T-cell (primary cell): ENCODE measurements around the gene PNPLA5. TPM values are rescaled to one million over a fixed set of nuclear protein-coding genes. Genes with fewer than 3 reads are reported as not detected.

ENCODE experiments used
- ATAC-seq, 4 experiments: fragments of 200-7000 bp in 3 of 4; fragments of 150-1000 bp in 1 of 4; cut with Tn5 transposase; replicated peaks in 1 of 4; 1 replicate in 3 of 4; 2 replicates in 1 of 4; pipeline ENCODE4 v1.10.0; 2021; ENCODE audit warnings: moderate library complexity in 3 of 4, mild to moderate bottlenecking in 2 of 4, moderate number of reproducible peaks in 1 of 4
- CTCF ChIA-PET, 2 donors: fragments of 300-600 bp; sonication (Branson Sonifier 250); formaldehyde crosslinking; loops; one replicate each; lab custom pipeline; 2022; ENCODE audit warnings: antibody characterized with exemption in 2 of 2; lab: Charles Lee
- POLR2A ChIA-PET, 2 donors: fragments of 300-600 bp; sonication (Branson Sonifier 250); formaldehyde crosslinking; loops; one replicate each; lab custom pipeline; 2022; ENCODE audit warnings: antibody characterized with exemption in 2 of 2; lab: Charles Lee
- DNase-seq, 35 experiments: peaks; one replicate each; pipeline versions ENCODE4 v3.0.0 to v3.0.0-alpha.2; 2013 to 2023
- H3K27ac ChIP-seq: one replicate; pipeline ENCODE4 v1.5.1; 2013; ENCODE audit warnings: low read length
- H3K27me3 ChIP-seq, 2 experiments: replicated peaks in 1 of 2; 1 replicate in 1 of 2; 2 replicates in 1 of 2; pipeline versions ENCODE4 v1.6.1 to v1.7.0; 2013; ENCODE audit warnings: low read length in 1 of 2, mixed read lengths in 1 of 2; ENCODE audit not compliant: control insufficient read depth in 2 of 2, insufficient read depth in 2 of 2; ENCODE audit errors: extremely low read depth in 1 of 2
- H3K36me3 ChIP-seq, 2 donors: 1 replicate in 1 of 2; 2 replicates in 1 of 2; pipeline versions ENCODE4 v1.6.1 to v1.7.0; 2013; ENCODE audit warnings: low read length in 1 of 2; ENCODE audit not compliant: control insufficient read depth in 2 of 2, insufficient read depth in 1 of 2; ENCODE audit errors: extremely low read depth in 1 of 2
- H3K4me1 ChIP-seq, 2 experiments: 1 replicate in 1 of 2; 2 replicates in 1 of 2; pipeline versions ENCODE4 v1.6.1 to v1.7.0; 2013; ENCODE audit warnings: low read length in 2 of 2, mixed read lengths in 1 of 2; ENCODE audit not compliant: insufficient read depth in 2 of 2, control insufficient read depth in 1 of 2; ENCODE audit errors: extremely low read depth in 1 of 2
- H3K4me3 ChIP-seq, 2 donors: 1 replicate in 1 of 2; 2 replicates in 1 of 2; pipeline versions ENCODE4 v1.5.1 to v1.7.0; 2013; ENCODE audit warnings: mild to moderate bottlenecking in 2 of 2, low read length in 1 of 2, moderate library complexity in 1 of 2; ENCODE audit not compliant: control insufficient read depth in 1 of 2; ENCODE audit errors: extremely low read depth in 1 of 2
- H3K9me3 ChIP-seq: 2 replicates; pipeline ENCODE4 v1.7.0; 2013
- H3K27ac Mint-ChIP-seq, 2 donors: one replicate each; pipeline ENCODE4 v1.8.0; 2020 to 2021; ENCODE audit warnings: mild to moderate bottlenecking in 2 of 2, mixed read lengths in 2 of 2
- H3K27me3 Mint-ChIP-seq, 2 donors: one replicate each; pipeline ENCODE4 v1.8.0; 2021 to 2022; ENCODE audit warnings: mixed read lengths in 2 of 2
- H3K36me3 Mint-ChIP-seq: one replicate; pipeline ENCODE4 v1.8.0; 2021; ENCODE audit warnings: mixed read lengths
- H3K4me1 Mint-ChIP-seq, 3 donors: one replicate each; pipeline ENCODE4 v1.8.0; 2020 to 2022; ENCODE audit warnings: mixed read lengths in 3 of 3, mild to moderate bottlenecking in 1 of 3
- H3K4me3 Mint-ChIP-seq, 3 donors: one replicate each; pipeline ENCODE4 v1.8.0; 2020 to 2022; ENCODE audit warnings: mild to moderate bottlenecking in 3 of 3, mixed read lengths in 3 of 3, moderate library complexity in 3 of 3
- H3K9me3 Mint-ChIP-seq, 3 donors: one replicate each; pipeline ENCODE4 v1.8.0; 2020 to 2022; ENCODE audit warnings: mixed read lengths in 3 of 3
- WGBS: methylation state at CpG from one replicate; pipeline ENCODE4 v1.1.5; 2013; ENCODE audit warnings: missing lambda C conversion rate; ENCODE audit not compliant: insufficient coverage; 5-methylcytosine and 5-hydroxymethylcytosine counted together
- total RNA-seq, 35 experiments: library from RNA in 6 of 35; stranded (reverse) in 6 of 35; fragments of 120-200 nt in 1 of 35; gene quantifications; one replicate each; pipeline versions ENCODE4 v1.2.1 to v1.2.4 and lab custom pipeline; 2013 to 2026

Gene PNPLA5
- total RNA-seq, 5 donors from 2014 or later (not counting 1 experiment from before 2014, with no cell fraction given), result not detected

- WGBS, result 69% methylated on average over 5 of the region's 12 CpGs
- DNase-seq (no peak), ATAC-seq (no peak)
- CTCF ChIA-PET, result no interaction called here
- Mint-ChIP-seq H3K27ac (no peak overlapping the region), H3K9me3 (no peaks in the 10 kb centered on the region), H3K36me3 (no peaks in the 10 kb centered on the region), H3K27me3 (peaks cover 15 to 40% of the 10 kb centered on the region in 2 donors), H3K4me1 (no peaks in the 10 kb centered on the region), H3K4me3 (no peak overlapping the region)
- Histone ChIP-seq H3K4me3 (no peak overlapping the region), H3K36me3 (no peaks in the 10 kb centered on the region), H3K4me1 (no peaks in the 10 kb centered on the region), H3K9me3 (no peaks in the 10 kb centered on the region), H3K27me3 (peaks cover 0 to 63% of the 10 kb centered on the region in 2 experiments), H3K27ac (no peak overlapping the region)
- POLR2A ChIA-PET, result no interaction called here
Measured at GRCh38 chr22:43850529-43850928, 41.3 kb downstream of the PNPLA5 start.

GRCh38 chr22:43849731-43850130, 42.1 kb downstream of the PNPLA5 start:
- no peaks in the 10 kb centered on the region for H3K4me1 Mint-ChIP-seq
- CTCF ChIA-PET, result no interaction called here
- H3K36me3 Mint-ChIP-seq, result no peaks in the 10 kb centered on the region
- 71% methylated on average over 12 of the region's 13 CpGs for WGBS
- ATAC-seq (no peak), DNase-seq (no peak)
- no peaks in the 10 kb centered on the region for H3K9me3 ChIP-seq
- no peaks in the 10 kb centered on the region for H3K4me1 ChIP-seq
- H3K27me3 ChIP-seq, result peaks cover 0 to 55% of the 10 kb centered on the region in 2 experiments
- H3K27ac ChIP-seq, result no peak overlapping the region
- no peak overlapping the region for H3K27ac Mint-ChIP-seq
- H3K9me3 Mint-ChIP-seq, result no peaks in the 10 kb centered on the region
- no peak overlapping the region for H3K4me3 Mint-ChIP-seq
- no peaks in the 10 kb centered on the region for H3K36me3 ChIP-seq
- H3K4me3 ChIP-seq, result no peak overlapping the region
- POLR2A ChIA-PET, result no interaction called here
- H3K27me3 Mint-ChIP-seq, result peaks cover 15 to 36% of the 10 kb centered on the region in 2 donors

- H3K27me3 Mint-ChIP-seq, result peaks cover 15 to 28% of the 10 kb centered on the region in 2 donors
- peaks cover 0 to 49% of the 10 kb centered on the region in 2 experiments for H3K27me3 ChIP-seq
- no peaks in the 10 kb centered on the region for H3K9me3 ChIP-seq
- 58% methylated on average over 15 of the region's 16 CpGs for WGBS
- H3K4me3 Mint-ChIP-seq, result no peak overlapping the region
- no peak overlapping the region for H3K4me3 ChIP-seq
- H3K4me1 ChIP-seq, result no peaks in the 10 kb centered on the region
- ATAC-seq, result no peak
- no peaks in the 10 kb centered on the region for H3K36me3 ChIP-seq
- H3K9me3 Mint-ChIP-seq, result no peaks in the 10 kb centered on the region
- H3K4me1 Mint-ChIP-seq, result no peaks in the 10 kb centered on the region
- DNase-seq, result no peak
- H3K27ac ChIP-seq, result no peak overlapping the region
- no peaks in the 10 kb centered on the region for H3K36me3 Mint-ChIP-seq
- no peak overlapping the region for H3K27ac Mint-ChIP-seq
- ChIA-PET CTCF (no interaction called here), POLR2A (no interaction called here)
Measured at GRCh38 chr22:43848366-43849171, 43.2 kb downstream of the PNPLA5 start.

DNA sequence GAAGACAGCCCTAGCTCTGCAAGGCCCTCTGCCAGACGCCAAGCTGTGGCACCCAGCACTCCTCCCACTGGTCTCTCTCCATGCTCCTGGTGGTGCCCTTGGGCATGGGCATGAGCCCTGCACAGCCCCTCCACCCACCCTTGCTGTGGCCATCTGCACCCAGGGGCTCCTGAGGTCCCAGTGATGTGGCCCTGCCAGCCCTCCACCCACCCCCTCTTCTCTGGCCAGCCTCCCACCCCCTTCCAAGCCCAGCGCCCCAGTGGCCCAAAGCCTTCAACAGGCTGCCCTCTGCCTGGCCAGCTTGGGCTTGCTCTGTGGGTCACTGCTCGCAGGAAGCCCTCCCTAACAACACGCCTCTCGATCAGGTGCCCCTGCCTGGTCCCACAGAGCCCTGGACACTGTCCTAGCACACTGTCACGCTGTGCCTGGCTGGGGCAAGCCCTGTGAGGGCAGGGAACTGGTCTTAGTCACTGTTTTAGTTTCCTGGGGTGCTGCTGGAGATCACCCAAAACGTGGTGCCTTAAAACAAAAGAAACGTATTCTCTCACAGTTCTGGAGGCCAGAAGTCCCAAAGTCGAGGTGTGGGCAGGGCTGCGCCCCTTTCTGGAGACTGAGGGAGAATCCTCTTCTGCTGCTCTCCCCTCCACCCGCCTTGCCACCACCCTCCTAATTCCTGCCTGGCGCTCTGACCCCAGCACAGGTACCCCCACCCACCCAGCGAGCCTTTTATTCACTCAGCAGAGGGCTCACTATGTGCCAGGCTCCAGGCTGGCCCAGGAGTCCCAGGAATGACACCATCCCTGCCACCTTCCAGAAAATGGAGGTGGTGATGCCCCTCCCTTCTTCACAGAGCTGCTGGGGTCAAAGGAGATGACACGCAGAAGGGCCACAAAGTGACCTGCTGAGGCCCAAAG, 44.2 kb downstream of the PNPLA5 start:
- Histone ChIP-seq H3K4me3 (no peak overlapping the region), H3K27ac (no peak overlapping the region), H3K4me1 (no peaks in the 10 kb centered on the region), H3K9me3 (no peaks in the 10 kb centered on the region), H3K36me3 (no peaks in the 10 kb centered on the region), H3K27me3 (peaks cover 0 to 42% of the 10 kb centered on the region in 2 experiments)
- CTCF ChIA-PET, result no interaction called here
- POLR2A ChIA-PET, result no interaction called here
- H3K4me3 Mint-ChIP-seq, result no peak overlapping the region
- no peaks in the 10 kb centered on the region for H3K9me3 Mint-ChIP-seq
- ATAC-seq, result no peak
- H3K36me3 Mint-ChIP-seq, result no peaks in the 10 kb centered on the region
- H3K27me3 Mint-ChIP-seq, result peaks cover 10 to 24% of the 10 kb centered on the region in 2 donors
- 65% methylated on average over 12 of the region's 14 CpGs for WGBS
- H3K27ac Mint-ChIP-seq, result no peak overlapping the region
- H3K4me1 Mint-ChIP-seq, result no peaks in the 10 kb centered on the region
- no peak for DNase-seq

GRCh38 chr22:43846966-43847365, 44.8 kb downstream of the PNPLA5 start:
- Mint-ChIP-seq H3K4me1 (no peaks in the 10 kb centered on the region), H3K4me3 (no peak overlapping the region), H3K27me3 (peaks cover 10 to 24% of the 10 kb centered on the region in 2 donors), H3K27ac (no peak overlapping the region), H3K36me3 (no peaks in the 10 kb centered on the region), H3K9me3 (no peaks in the 10 kb centered on the region)
- Histone ChIP-seq H3K36me3 (no peaks in the 10 kb centered on the region), H3K4me1 (no peaks in the 10 kb centered on the region), H3K9me3 (no peaks in the 10 kb centered on the region), H3K4me3 (no peak overlapping the region), H3K27me3 (peaks cover 0 to 37% of the 10 kb centered on the region in 2 experiments), H3K27ac (no peak overlapping the region)
- DNase-seq (no peak), ATAC-seq (no peak)
- CTCF ChIA-PET, result no interaction called here
- WGBS, result 82% methylated on average over 6 of the region's 11 CpGs
- POLR2A ChIA-PET, result no interaction called here

DNA sequence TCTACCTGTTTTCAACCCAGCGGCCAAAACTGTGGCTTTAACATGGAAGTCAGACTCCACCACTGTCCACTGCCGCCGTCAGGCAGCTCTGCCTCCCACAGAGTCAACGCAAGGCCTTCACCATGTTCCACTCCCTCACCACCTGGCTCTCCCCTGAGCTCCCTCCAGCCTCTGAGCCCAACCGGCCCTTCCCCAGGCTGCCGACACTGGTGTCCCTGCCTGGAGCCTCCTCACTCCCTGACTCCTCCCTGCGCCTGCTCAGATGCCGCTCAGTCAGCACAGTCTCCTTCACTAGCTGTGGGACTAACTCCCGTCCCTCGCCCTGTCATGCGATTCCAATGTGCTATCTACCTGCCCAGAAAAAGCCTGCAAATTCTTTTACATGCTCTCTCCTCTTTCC, 45.8 kb downstream of the PNPLA5 start:
- Histone ChIP-seq H3K4me1 (no peaks in the 10 kb centered on the region), H3K36me3 (no peaks in the 10 kb centered on the region), H3K9me3 (no peaks in the 10 kb centered on the region), H3K27me3 (peaks cover 0 to 35% of the 10 kb centered on the region in 2 experiments), H3K4me3 (no peak overlapping the region), H3K27ac (no peak overlapping the region)
- no peak overlapping the region for H3K4me3 Mint-ChIP-seq
- ChIA-PET POLR2A (no interaction called here), CTCF (no interaction called here)
- H3K27ac Mint-ChIP-seq, result no peak overlapping the region
- no peaks in the 10 kb centered on the region for H3K36me3 Mint-ChIP-seq
- H3K27me3 Mint-ChIP-seq, result peaks cover 8 to 16% of the 10 kb centered on the region in 2 donors
- DNase-seq (no peak), ATAC-seq (no peak)
- H3K4me1 Mint-ChIP-seq, result no peaks in the 10 kb centered on the region
- H3K9me3 Mint-ChIP-seq, result no peaks in the 10 kb centered on the region
- 90% methylated on average over 11 of the region's 11 CpGs for WGBS
